Lower leg skin (tissue), 3 donors: Measurements from ENCODE around the gene SFMBT2.

ENCODE experiments used
- CTCF ChIP-seq, 3 donors: fragments of 450-650 bp; IDR thresholded peaks; one replicate each; pipeline ENCODE4 v1.5.1; 2016; ENCODE audit warnings: antibody characterized with exemption in 3 of 3, mild to moderate bottlenecking in 3 of 3, moderate library complexity in 2 of 3
- POLR2A ChIP-seq, 2 donors: fragments of 450-650 bp; IDR thresholded peaks; one replicate each; pipeline ENCODE4 v1.6.1; 2016 to 2017; ENCODE audit warnings: antibody characterized with exemption in 2 of 2, mild to moderate bottlenecking in 1 of 2, moderate library complexity in 1 of 2

DNA sequence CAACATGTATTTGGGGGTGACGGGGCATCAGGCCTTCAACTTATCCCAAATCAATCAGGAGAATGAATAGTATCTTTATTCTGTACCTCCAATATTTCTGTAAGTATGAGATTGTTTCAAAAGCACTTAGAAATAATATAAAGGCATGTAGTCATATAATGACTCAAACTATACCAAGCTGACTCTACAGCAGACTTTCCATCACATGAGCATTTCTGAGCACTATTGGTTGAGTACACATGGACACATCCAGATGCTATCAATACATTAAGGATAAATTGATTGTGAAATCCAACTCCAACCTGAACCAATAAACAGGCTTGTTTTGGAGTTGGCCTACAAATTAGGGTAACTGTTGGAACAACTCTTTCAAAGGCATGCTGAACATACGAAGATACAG, 229.4 kb downstream of the SFMBT2 start:
- TF ChIP-seq CTCF (IDR thresholded peaks at IDR 0.05) (no peak), POLR2A (IDR thresholded peaks at IDR 0.05) (no peak)
